Omental fat pad (tissue), 4 donors: ENCODE data around the gene GPR42. TPM values are rescaled to one million over a fixed set of nuclear protein-coding genes. Genes with fewer than 3 reads are reported as not detected.

Experiments used
- ATAC-seq: fragments of 150-250 bp; one replicate; pipeline ENCODE4 v1.9.1; 2016; ENCODE audit warnings: mild to moderate bottlenecking, moderate library complexity; ENCODE audit not compliant: low FRiP score
- DNase-seq: peaks from one replicate; pipeline ENCODE4 v3.0.0-alpha.2; 2019; ENCODE audit warnings: low spot score
- total RNA-seq, 4 donors: library from RNA; depleted of rRNA; stranded (reverse); fragments of >200 nt; gene quantifications; one replicate each; pipeline ENCODE4 v1.1.0, GENCODE V29; 2016
- TF ChIP-seq, protein P1 (sequence below), 3 donors: fragments of 450-650 bp; IDR thresholded peaks; one replicate each; pipeline ENCODE4 v1.5.1; 2016 to 2017; ENCODE audit warnings: antibody characterized with exemption in 3 of 3, mild to moderate bottlenecking in 3 of 3, moderate library complexity in 2 of 3

Gene GPR42
- total RNA-seq, 4 donors from 2014 or later: 0.37 to 0.79 TPM; not detected in 2

DNA sequence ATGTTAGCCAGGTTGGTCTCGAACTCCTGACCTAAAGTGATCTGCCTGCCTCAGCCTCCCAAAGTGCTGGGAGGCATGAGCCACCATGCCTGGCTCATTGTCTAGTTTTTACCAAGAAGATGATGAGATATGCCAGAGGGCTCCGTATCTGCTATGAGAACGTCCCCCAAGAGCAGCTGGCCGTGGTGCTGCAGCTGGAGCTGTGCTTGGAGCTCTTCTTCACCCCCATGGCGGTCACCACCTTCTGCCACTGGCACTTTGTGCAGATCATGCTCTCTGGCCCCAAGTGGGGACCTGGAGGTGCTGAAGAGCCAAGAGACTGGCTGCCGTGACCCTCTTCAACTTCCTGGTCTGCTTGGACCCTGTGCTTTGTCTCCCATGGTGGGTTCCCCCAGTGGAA is 36.8 kb downstream of the GPR42 start:
- TF ChIP-seq, protein P1, sequence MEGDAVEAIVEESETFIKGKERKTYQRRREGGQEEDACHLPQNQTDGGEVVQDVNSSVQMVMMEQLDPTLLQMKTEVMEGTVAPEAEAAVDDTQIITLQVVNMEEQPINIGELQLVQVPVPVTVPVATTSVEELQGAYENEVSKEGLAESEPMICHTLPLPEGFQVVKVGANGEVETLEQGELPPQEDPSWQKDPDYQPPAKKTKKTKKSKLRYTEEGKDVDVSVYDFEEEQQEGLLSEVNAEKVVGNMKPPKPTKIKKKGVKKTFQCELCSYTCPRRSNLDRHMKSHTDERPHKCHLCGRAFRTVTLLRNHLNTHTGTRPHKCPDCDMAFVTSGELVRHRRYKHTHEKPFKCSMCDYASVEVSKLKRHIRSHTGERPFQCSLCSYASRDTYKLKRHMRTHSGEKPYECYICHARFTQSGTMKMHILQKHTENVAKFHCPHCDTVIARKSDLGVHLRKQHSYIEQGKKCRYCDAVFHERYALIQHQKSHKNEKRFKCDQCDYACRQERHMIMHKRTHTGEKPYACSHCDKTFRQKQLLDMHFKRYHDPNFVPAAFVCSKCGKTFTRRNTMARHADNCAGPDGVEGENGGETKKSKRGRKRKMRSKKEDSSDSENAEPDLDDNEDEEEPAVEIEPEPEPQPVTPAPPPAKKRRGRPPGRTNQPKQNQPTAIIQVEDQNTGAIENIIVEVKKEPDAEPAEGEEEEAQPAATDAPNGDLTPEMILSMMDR (IDR thresholded peaks at IDR 0.05): no peak
- no peak for DNase-seq
- no peak for ATAC-seq

DNA sequence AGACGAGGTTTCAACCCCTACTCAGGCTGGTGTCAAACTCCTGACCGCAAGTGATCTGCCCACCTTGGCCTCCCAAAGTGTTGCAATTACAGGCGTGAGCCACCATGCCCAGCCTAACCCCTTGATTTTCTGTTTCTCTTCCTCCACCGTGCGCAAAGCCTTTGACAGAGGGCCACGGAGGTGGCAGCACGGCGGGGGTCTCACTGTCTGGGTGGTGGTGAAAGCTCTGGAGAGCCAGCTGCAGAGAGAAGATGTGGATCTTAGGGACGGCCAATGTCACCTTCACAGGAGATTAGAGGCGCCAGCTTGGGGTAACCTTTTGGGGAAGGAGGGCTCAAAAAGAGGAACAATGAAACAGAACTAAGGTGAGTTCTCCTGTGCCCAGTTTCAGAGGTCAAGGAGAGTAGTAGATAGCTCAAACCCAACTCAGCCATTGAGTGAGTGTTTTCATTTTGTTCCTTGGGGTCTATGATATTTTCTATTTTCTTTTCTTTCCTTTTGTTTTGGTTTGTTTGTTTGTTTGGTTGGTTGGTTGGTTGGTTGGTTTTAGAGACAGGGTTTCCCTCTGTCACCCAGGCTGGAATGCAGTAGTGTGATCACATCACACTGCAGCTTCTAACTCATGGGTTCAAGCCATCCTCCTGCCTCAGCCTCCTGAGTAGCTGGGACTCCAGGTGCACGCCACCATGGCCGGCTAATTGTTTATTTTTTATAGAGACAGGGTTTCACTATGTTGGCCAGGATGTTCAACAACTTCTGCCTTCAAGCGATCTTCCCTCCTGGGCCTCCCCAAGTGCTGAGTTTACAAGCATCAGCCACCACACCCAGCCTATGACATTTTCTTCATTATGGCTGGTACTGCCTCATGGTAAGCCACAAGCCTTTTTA is 37.7 kb downstream of the GPR42 start:
- ATAC-seq (no peak), DNase-seq (no peak)
- TF ChIP-seq, protein P1 (IDR thresholded peaks at IDR 0.05): no peak

DNA sequence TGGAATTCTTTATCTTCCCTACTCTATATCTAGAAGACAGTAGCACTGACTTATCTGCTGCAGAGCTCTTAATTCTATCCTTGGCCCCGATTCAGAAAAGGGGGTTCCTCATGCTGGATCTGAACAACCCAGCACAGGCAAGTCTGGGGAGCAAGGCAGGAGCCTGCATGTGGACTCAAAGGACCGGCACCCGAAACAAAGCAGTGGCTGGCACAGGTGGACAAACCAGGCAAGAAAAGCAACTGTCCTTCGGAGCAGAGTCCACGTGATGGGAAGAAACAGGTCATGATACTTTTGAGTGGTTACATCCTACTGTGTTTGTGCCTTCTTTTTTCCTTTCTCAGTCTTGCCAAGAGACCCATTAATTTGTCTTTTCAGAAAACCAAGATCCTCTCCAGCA is 38.3 kb downstream of the GPR42 start:
- DNase-seq: no peak
- ATAC-seq: no peak
- TF ChIP-seq, protein P1 (IDR thresholded peaks at IDR 0.05): no peak

DNA sequence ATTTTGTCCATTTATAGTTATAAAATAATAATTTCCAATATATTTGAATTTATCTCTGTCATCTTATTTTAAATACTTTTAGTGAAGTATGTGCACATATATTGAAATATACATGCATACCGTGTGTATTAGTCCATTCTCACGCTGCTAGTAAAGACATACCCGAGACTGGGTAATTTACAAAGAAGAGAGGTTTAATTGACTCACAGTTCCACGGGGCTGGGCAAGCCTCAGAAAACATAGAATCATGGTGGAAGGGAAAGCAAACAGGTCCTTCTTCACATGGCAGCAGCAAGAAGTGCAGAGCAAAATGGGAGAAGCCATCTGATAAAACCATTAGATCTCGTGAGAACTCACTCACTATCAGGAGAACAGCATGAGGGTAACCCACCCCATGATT is 39.6 kb downstream of the GPR42 start:
- DNase-seq: no peak
- no peak for ATAC-seq
- TF ChIP-seq, protein P1 (IDR thresholded peaks at IDR 0.05): no peak

DNA sequence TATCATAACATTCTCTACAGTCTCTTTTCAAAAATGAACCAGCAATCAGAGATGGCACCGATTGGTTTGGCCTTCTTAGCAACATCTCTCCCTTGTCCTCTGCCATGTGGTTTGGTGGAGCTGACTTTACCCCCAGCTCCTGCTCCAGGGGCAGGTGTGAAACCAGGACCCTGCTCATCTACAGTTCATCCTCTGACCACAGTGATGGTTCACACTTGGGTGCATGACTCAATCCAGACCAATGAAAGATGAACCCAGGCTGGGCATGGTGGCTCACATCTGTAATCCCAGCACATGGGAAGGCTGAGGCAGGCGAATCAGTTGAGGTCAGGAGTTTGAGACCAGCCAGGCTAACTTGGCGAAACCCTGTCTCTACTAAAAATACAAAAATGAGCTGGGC is 43.6 kb downstream of the GPR42 start:
- ATAC-seq: no peak
- TF ChIP-seq, protein P1 (IDR thresholded peaks at IDR 0.05): no peak
- no peak for DNase-seq

DNA sequence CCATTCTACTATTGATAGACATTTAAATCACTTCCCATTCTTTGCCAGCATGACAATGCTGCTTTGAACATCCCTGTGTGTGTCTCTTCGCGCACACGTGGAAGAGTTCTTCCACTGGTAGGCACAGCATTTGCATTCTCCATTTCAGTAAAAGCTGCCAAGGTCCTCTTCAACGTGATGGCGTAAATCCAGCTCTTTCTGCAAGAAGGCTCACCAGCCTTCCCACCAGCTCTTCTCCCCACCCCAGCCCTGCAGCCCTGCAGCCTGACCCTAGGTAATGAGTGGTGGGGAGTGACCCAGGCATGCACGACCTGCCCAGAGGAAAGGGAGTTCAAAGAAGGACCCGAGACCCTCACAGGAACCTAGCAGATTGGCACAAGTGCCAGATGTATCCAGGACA is 45.5 kb downstream of the GPR42 start:
- DNase-seq: no peak
- TF ChIP-seq, protein P1 (IDR thresholded peaks at IDR 0.05): no peak
- ATAC-seq: no peak

DNA sequence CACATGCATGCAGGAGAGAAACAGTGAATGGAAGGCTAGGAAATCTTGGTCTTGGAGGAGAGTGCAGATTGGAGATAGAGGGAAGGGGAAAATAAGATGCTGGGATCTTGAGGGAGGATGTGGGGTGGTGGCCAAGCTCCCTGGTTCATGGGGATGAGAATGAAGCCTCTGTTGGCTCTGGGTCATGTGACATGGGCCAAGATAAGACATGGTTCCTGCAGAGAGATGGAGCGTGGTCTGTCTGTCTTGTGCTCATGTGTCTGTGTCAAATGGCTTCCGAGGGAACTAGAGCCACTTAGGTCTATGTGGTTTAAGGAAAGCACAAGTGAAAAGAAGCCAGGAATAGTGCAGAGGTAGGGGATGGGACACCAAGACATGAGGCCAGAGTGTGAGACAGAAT is 46.4 kb downstream of the GPR42 start:
- ATAC-seq (no peak), DNase-seq (no peak)
- TF ChIP-seq, protein P1 (IDR thresholded peaks at IDR 0.05): no peak
